ENCODE data around the gene CMC1. TPM values are rescaled to one million over a fixed set of nuclear protein-coding genes. Genes with fewer than 3 reads are reported as not detected.
"Not testable (repeated sequence)": the region's sequence is repeated elsewhere in the genome, so short reads cannot be mapped to it uniquely, and the experiment has no call there.

The CMC1 gene
- total RNA-seq, 1 experiment from 2014 or later, result 22.8 TPM

GRCh38 chr3:28200366-28200848 is 41.0 kb upstream of the CMC1 start:
- H3K27me3 ChIP-seq (replicated peaks; ENCODE audit: control insufficient read depth, insufficient read depth, low read length); H3K36me3 ChIP-seq (ENCODE audit: control insufficient read depth, insufficient read depth, low read length); H3K4me3 Mint-ChIP-seq (ENCODE audit: unreplicated experiment); H3K4me1 ChIP-seq; H3K36me3 Mint-ChIP-seq (ENCODE audit: insufficient read depth, unreplicated experiment); H3K9me3 Mint-ChIP-seq (ENCODE audit: unreplicated experiment); CTCF ChIA-PET; H3K27me3 Mint-ChIP-seq (ENCODE audit: insufficient read depth, unreplicated experiment); POLR2A ChIA-PET; H3K4me1 Mint-ChIP-seq (ENCODE audit: low read depth, unreplicated experiment); intact Hi-C loops (cut with micrococcal nuclease; ENCODE audit: unreplicated experiment); BruUV-seq (replicated peaks); DNase-seq; H3K9me3 ChIP-seq; H3K27ac Mint-ChIP-seq (ENCODE audit: unreplicated experiment); H3K4me3 ChIP-seq (ENCODE audit: low read depth, low read length): not testable (repeated sequence)

GRCh38 chr3:28206479-28206878 is 34.9 kb upstream of the CMC1 start:
- Mint-ChIP-seq H3K4me3 (ENCODE audit: unreplicated experiment) (no peak overlapping the region), H3K9me3 (ENCODE audit: unreplicated experiment) (no peaks in the 10 kb centered on the region), H3K4me1 (ENCODE audit: low read depth, unreplicated experiment) (no peaks in the 10 kb centered on the region), H3K27ac (ENCODE audit: unreplicated experiment) (no peak overlapping the region), H3K27me3 (ENCODE audit: insufficient read depth, unreplicated experiment) (peaks cover 3% of the 10 kb centered on the region), H3K36me3 (ENCODE audit: insufficient read depth, unreplicated experiment) (no peaks in the 10 kb centered on the region)
- peaks cover 6% of the 10 kb centered on the region; the same call in 1 of the 2 replicates for H3K4me1 ChIP-seq
- DNase-seq, result no peak
- intact Hi-C loops (cut with micrococcal nuclease; ENCODE audit: unreplicated experiment), result no loop called here
- no peak for TF ChIP-seq CTCF (IDR thresholded peaks at IDR 0.05; ENCODE audit: insufficient read depth in 1 of 2, low read depth in 1 of 2, low read length in 1 of 2, severe bottlenecking in 1 of 2, unreplicated experiment in 1 of 2)
- no TSS peak for BruUV-seq (replicated peaks)
- no peak overlapping the region for H3K4me3 ChIP-seq (ENCODE audit: low read depth, low read length)
- no peaks in the 10 kb centered on the region for H3K36me3 ChIP-seq (ENCODE audit: control insufficient read depth, insufficient read depth, low read length)
- ChIA-PET POLR2A (no interaction called here), CTCF (no interaction called here)
- no peaks in the 10 kb centered on the region for H3K9me3 ChIP-seq
- H3K27me3 ChIP-seq (replicated peaks; ENCODE audit: control insufficient read depth, insufficient read depth, low read length), result no peaks in the 10 kb centered on the region

- DNase-seq, result no peak
- Mint-ChIP-seq H3K27me3 (ENCODE audit: insufficient read depth, unreplicated experiment) (peaks cover 3% of the 10 kb centered on the region), H3K4me3 (ENCODE audit: unreplicated experiment) (no peak overlapping the region), H3K9me3 (ENCODE audit: unreplicated experiment) (no peaks in the 10 kb centered on the region), H3K36me3 (ENCODE audit: insufficient read depth, unreplicated experiment) (no peaks in the 10 kb centered on the region), H3K4me1 (ENCODE audit: low read depth, unreplicated experiment) (no peaks in the 10 kb centered on the region), H3K27ac (ENCODE audit: unreplicated experiment) (no peak overlapping the region)
- ChIA-PET POLR2A (no interaction called here), CTCF (no interaction called here)
- Histone ChIP-seq H3K4me3 (ENCODE audit: low read depth, low read length) (no peak overlapping the region), H3K27me3 (replicated peaks; ENCODE audit: control insufficient read depth, insufficient read depth, low read length) (no peaks in the 10 kb centered on the region), H3K9me3 (no peaks in the 10 kb centered on the region), H3K36me3 (ENCODE audit: control insufficient read depth, insufficient read depth, low read length) (no peaks in the 10 kb centered on the region), H3K4me1 (peaks cover 6% of the 10 kb centered on the region; the same call in 1 of the 2 replicates)
- no peak for TF ChIP-seq CTCF (IDR thresholded peaks at IDR 0.05; ENCODE audit: insufficient read depth in 1 of 2, low read depth in 1 of 2, low read length in 1 of 2, severe bottlenecking in 1 of 2, unreplicated experiment in 1 of 2)
- intact Hi-C loops (cut with micrococcal nuclease; ENCODE audit: unreplicated experiment), result no loop called here
- BruUV-seq (replicated peaks), result no TSS peak
These were observed 34.3 kb upstream of the CMC1 start for GRCh38 chr3:28207000-28207733.
